Measurements from ENCODE around the gene NTRK2.
"Not testable (repeated sequence)": the region's sequence is repeated elsewhere in the genome, so short reads cannot be mapped to it uniquely, and the experiment has no call there.

The NTRK2 gene

DNA sequence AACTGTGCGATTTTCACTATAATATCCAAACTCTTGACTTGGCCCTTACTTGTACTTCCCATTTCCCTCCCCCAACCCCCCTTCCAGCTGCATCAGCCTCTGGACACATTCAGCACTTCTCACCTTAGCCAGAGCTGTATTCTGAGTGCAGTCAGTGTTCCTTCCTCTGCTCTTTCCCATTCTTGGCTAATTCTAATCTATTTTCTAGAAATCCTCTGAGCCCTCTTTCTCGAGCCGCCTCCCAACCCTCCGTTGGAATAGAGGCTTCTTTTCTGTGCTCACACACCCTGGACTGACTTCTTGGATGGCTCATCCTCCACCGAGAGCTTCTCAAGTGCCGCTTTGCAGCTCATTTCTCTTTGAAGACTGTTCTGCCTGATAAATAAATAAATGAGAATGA is 188.8 kb downstream of the NTRK2 start:
- no peak for DNase-seq

DNA sequence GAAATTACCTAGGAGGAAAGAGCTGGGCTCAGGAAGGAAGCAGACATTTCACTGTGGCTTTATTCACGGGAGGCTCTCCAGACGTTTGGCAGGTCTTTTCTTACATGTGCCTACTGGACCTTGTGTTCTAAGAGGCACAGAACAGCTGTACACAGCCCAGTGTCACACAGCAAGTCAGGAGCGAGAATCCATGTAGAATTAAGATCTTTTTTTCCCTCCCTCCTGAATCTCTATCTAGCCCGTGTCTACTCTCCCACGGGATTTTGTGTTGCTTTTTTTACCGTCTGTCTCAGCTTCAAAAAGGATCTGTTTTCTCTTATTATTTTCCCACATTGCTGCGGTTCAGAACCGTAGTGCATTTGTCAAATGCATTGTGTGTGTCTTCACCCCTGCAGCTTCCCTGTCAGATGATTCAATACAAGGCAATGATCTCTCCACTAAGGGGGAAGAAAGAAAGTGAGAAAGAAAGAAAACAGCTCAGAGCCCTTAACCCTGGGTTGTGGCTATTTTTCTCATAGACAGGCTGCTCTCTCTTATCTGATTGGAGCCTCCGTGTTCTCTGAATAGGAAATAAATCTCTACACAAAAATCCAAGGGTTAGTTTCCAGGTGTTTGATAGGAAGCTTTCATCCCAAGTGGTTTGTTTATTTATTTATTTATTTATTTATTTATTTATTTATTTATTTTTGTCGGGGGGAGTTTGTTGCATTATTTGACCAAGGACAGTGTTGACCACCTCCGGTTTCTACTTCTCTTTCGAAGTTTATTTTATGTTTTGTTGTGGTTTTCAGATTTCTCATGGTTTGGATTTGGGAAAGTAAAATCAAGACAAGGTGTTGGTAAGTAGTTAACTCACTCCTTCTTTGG is 191.0 kb downstream of the NTRK2 start:
- no peak for DNase-seq

DNA sequence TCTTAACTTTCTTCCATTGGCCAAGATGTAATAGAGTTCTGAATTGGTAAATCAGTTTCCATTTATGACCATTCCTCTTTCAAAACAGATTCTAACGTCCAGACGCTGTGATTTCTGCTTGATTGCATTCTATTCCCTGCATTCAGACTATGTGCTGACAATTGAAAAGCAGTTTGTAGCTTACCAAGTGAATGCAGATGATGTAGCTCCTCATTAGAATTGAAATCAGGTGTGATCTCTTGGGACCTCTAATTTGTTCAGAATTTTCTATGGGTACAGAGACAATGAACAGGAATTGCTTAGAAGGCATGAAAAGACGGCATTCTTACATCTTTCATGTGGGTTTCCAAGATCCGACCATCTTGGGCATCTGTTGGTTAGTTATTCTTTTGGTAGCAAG is 191.9 kb downstream of the NTRK2 start:
- no peak for DNase-seq

DNA sequence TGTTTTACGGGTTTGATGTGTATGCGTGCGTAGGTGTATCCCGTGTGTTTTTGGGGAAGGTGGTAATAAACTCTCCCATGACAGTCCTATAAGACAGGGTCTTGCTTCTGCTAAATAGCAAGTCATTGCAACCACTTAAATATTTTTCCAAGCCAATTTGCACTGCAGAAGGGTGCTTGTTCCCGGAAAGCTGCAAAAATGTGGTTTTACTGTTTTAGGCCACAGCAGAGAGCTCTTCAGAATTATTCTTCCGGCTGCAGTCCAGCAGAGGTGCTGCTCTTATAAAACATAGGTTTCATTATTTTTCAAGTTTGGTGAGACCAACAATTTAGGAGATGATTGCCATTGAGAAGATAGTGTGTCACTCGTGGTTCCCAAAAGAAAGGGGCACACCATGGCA is 192.8 kb downstream of the NTRK2 start:
- DNase-seq = no peak

DNA sequence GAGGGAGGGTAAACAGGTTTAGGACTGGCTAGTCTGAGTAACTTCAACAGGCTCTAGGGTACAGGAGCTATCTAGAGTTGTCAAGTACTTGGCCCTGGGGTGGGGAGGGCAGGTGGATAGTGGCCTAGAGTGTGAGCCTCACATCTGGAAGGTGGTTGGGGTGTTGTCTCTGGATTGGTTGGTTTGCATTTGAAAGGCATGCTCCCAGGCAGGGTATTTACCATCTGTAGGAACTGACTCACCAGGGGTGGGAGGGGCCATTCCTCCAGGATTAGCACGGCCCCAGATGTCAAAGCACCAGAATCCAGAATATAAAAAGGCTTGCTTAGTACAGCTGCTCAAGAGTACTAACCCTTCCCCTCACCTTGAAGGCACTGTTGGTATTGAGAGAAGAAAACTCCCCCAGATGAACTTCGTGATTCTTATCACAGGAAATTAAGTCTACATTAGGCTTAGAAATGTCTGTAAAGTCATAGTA is 193.3 kb downstream of the NTRK2 start:
- DNase-seq = no peak

DNA sequence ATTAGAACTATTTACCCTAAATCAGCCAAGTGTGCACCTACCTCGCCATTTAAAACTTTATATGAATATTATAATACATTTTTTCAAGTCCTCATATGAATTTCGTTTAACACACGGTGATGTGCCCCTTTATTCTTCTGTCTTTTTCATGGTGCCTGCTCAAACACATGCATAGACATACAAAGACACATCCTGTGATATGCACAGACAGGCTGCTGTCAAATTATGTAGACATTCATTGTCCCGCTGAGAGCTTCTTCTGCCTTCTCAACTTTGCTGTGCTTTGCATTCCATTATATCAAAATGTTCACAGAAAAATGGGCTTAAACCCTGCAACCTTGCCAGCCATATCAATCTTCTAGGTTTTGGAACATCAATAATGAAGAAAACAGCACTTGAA is 193.8 kb downstream of the NTRK2 start:
- no peak for DNase-seq

DNA sequence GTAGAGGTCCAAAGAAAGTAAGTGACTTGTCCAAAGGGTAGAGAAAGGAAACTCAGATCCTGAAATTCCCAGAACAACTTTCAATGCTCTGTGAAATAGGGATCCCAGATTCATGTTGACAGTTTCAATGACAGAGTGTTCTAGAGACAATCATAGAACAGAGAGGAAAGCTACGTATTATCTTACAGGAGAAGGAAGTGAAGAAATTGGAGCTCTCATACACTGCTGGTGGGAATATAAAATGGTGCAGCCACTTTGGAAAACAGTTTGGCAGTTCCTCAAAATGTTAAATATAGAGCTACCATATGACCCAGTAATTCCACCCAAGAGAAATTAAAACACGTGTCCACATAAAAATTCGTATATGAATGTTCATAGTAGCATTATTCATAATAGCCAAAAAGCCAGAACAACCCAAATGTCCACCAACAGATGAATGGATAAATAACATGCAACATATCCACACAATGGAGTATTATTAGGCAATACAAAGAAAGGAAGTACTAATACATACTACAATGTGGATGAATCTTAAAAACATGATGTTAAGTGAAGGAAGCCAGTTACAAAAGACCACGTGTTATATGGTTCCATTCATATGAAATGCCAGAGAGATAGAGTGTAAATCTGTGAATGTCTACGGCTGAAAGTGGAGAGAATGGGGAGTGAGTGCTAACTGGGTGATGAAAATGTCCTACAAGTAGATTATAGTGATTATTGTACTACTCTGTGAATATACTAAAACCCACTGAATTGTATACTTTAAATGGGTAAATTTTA is 197.1 kb downstream of the NTRK2 start:
- no peak for DNase-seq

GRCh38 chr9:84867186-84867585 is 197.7 kb downstream of the NTRK2 start:
- no peak for DNase-seq

DNA sequence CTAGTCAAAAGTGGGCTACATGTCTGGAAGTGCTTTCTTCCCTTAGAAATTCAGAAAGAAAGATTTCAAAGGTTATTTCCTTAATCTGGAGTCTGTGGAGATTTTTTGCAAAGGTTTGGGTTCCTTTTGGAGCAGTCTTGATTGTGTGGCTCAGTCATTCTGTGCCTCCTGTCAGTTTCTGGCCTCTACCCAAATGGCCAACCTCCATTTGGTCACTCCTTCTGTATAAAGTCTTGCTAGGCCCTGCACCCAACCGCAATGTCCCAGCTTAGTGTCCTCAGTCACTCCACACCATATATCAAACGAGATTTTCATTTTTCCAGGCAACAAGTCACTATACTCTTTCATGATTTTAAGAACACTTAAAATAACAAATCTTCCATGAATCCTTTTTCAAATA is 199.6 kb downstream of the NTRK2 start:
- DNase-seq = no peak

DNA sequence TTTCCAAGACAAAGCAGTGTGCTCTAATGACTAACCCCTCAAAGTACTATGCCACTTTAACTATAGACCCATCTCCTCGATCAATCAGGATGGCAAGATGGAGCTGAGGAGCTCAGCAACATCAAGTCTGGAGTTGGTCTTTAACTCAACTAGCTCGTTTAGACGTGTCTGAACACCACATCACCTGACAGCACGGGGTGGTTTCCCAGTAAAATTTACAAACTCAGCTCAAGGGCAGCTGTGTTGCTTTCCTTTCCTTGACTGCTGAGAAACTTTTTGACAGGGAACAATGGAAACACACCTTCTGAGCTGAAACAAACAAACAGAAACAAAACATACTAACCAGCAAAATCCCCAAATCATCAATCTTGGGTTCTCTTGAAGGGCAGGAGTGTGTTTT is 202.5 kb downstream of the NTRK2 start:
- no peak for DNase-seq

DNA sequence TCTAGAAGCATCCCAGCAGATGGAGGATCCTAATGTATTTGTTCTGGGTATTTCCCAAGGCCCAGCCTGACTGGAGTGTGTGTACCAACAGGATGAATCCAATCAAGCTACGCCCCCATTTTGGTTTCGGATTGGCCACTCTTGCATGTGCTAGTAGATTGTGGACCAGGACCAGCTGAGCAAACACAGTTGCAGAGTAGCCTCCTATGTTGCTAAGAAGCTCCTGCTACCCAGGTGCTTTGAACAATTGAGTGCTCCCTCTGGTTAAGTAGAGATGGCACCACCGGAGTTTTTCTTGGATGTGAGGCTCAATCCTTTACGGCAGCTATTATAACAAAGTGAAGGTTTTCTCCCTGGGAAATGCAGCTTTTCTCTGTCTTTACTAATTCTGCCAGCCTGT is 204.5 kb downstream of the NTRK2 start:
- DNase-seq = no peak

DNA sequence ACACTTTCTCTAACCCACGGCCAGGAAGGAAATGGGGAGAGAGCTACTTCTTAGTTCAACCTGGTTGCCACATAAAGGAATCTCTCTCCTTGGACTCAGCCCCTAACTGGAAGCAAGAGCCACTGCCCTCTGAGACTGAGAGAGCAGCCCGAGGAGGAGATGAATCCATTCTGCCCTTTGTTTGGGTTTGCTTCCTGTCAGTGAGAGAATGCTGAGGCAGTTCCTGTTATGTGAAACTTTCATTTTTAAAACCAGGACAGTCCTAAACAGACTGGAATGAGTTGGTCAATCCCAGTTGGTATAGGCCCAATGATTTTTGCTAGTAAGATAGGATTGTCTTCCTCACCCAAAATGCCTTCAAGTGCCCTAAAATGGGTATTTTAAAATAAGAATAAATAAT is 205.1 kb downstream of the NTRK2 start:
- no peak for DNase-seq

- no peak for DNase-seq
Measured at GRCh38 chr9:84875193-84875592, 205.7 kb downstream of the NTRK2 start.

- DNase-seq = no peak
Measured at GRCh38 chr9:84879631-84880030, 210.1 kb downstream of the NTRK2 start.

- DNase-seq = no peak
Measured at GRCh38 chr9:84880835-84881234, 211.3 kb downstream of the NTRK2 start.

DNA sequence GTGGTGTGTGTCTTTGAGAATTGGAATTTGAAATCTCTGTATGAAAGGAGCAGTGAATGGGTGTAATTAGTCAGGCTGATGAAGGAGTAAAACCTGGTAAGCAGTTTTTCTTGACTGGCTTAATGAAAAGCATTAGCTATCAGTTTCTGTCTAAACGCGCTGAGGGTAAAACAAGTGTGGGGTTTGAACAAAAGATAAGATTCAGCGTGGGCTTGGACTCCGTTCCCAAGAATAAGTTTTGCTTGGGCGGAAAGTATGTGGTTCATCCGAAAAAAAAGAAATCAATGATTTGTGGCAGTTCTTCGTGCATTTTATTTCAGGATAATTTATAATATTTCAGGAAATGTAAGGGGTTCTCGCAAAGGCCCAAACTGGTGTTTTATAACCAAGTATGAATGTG is 217.3 kb downstream of the NTRK2 start:
- DNase-seq = no peak

DNA sequence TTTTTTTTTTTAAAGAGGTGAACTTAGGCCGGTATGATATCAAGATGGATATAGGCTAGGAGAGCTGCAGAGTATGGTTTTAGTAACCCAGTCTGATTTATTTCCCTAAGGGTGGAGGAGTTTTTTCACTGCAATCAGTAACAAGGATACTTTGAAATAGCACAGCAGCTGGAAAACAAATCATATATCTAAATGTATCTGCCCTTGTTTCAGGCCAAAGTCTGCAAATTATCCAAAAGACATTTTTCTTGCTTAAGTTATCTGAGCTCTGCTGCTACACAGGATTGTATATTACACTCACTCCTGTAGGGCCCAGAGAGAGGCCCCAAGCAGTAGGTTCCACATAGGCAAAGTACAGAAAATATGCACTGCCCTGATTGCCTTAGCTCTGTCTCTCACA is 222.4 kb downstream of the NTRK2 start:
- DNase-seq = no peak

DNA sequence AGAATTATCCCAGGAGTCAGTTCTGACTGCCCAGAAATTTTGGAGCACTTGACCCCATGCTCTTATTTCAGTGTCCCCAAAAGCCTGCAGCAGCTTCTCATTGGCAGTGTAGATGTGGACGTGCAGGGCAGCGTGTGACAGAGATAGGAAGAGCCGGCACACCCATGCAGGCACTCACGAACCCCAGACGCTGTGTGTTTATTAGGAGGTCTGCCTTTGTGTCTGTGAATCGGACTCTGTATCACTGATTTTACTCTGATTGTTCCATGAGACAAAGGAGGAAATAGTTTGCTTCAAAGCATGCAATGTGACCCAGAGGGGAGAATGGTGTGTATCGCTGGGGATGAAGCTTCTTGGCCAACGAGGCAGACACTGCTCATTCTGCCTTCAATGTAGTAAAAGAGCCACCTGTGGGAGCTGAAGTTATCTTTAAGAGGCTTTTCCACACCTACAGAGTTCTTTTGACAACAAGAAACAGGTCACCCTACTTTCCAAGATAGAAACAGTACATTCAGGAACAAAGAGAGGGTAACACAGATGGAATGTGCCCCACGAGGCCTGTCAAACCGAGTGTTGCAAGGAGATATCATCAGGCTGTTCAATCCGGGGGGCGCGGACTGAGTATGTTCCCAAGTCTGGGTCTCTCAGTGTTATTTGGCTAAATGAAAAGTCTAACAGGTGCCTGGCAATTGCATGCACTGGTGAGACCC is 224.0 kb downstream of the NTRK2 start:
- DNase-seq = no peak

GRCh38 chr9:84894859-84895258 is 225.3 kb downstream of the NTRK2 start:
- no peak for DNase-seq

DNA sequence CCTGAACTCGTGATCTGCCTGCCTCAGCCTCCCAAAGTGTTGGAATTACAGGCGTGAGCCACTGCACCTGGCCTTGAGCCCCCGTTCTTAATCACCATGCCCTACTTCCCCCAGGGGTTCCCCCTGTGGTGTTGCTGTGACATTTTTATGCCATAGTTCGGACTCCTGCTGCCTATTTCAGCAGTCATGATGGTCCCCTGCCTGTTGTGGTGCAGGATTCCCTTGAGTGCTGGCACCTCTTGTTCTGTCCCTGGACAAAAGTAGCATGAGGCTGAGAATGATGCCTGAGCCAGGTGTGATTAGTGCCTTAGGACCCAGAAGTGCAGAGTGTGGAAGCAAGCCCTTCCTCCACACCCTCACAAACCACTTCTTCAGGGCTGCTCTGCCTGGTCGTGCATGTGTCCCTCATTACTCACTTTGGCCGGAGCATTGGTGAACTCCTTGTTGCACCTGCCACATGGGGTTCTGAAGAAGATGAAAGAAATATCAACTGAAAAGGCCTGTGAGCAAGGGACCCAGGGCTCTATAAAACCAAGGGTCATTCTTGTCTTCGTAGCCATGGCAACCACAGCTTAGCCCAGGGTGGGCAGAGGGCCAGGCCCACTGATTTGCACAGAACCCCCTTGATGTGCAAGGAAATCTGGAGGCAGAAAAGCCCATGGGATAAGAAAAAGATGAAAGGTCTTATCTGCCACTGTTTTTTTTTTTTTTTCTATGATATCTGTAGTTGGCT is 228.0 kb downstream of the NTRK2 start:
- DNase-seq = no peak

DNA sequence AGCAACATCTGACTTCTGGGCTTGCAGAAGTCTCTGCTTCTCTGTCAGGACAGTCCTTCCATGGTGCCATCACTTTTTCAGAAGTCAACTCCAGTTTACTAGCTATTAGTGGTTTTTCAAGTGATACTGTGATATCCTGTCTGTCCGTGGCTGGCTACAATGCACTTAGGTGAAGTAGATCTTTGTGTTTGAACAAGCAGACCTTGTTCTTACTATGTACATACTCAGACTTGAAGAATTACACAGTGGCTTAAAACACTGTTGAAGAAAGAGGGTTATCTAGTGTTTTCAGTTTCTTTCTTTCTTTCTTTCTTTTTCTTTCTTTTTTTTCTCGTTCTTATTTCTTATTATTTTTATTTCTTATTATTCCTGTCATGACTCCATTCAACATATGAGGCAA is 228.7 kb downstream of the NTRK2 start:
- DNase-seq = no peak

GRCh38 chr9:84898618-84899017 is 229.1 kb downstream of the NTRK2 start:
- not testable (repeated sequence) for DNase-seq

DNA sequence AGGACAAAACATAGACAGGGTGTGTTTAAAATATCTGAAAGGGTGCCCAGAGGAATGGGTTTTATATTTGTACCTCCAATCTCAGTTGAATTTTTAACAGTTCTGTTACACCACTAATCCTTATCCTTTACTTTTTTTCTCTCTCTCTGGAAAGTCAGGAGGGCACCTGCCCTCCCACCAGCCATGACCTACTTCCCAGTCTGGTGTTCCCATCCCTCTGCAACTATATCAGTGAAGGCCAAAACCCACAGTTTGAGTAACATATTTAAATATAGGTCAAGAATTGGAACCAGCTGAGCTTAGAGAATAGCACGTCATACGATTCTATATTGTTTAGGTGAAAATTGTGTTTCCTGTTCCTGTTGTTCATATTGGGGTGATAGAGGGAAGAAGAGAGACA is 229.8 kb downstream of the NTRK2 start:
- no peak for DNase-seq
